Measurements from ENCODE around the gene CAMK2N1. TPM values are rescaled to one million over a fixed set of nuclear protein-coding genes. Genes with fewer than 3 reads are reported as not detected.

Gene CAMK2N1
- total RNA-seq, 4 donors from 2014 or later, result 3.2 to 12.2 (median 8.1) TPM

DNA sequence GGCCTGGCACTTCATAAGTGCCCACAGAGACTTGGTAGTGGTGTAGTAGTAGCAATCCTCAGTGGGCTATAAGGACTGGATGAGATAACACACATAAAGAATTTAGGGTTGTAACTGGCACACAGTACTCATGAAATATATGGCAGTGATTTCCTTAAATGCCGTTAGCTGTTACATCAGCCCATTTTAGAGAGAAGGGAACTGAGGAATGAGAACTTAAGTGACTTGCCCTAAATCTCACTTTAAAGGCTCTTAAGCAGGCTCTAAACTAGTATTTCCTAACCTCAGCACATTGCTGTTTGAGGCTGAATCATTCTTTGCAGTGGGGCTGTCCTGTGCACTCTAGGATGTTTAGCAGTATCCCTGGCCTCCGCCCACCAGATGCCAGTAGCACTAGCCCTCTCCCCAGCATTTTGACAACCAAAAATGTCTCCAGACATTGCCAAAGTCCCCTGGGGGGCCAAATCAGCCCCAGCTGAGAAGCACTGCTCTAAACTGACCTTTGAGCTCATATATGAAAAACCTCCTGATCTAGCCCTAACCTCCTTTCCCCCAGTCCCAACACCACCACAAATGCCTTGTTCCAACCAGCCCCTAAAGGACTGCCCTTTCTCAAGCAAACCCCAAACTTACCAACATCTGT is 11.6 kb downstream of the CAMK2N1 start:
- H3K36me3 ChIP-seq, result no peaks in the 10 kb centered on the region
- 86 to 89% methylated on average over 2 of the region's 2 CpGs for WGBS, 2 donors
- H3K27me3 ChIP-seq, result no peaks in the 10 kb centered on the region
- DNase-seq, result no peak
- no peak for TF ChIP-seq POLR2A (IDR thresholded peaks at IDR 0.05)
- TF ChIP-seq CTCF (IDR thresholded peaks at IDR 0.05), result no peak
- H3K9me3 ChIP-seq, result no peaks in the 10 kb centered on the region
- intact Hi-C loops (cut with DNase I), result no loop called here
- H3K4me3 ChIP-seq (replicated peaks in 1 of 3), result no peak overlapping the region
- no peak overlapping the region for H3K27ac ChIP-seq
- no peaks in the 10 kb centered on the region for H3K4me1 ChIP-seq

DNA sequence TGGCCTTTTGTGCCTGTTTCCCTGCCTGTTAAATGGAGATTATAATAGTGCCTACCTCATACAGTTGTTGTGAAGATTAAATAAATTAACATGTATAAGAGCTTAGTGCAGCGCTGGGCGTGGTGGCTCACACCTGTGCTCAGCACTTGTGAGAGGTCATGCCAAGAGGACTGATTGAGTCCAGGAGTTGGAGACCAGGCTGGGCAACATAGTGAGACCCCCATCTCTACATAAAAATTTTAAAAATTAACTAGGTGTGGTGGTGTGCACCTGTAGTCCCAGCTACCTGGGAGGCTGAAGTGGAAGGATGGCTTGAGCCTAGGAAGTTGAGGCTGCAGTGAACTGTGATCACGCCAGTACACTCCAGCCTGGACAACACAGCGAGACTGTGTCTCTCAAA is 12.1 kb downstream of the CAMK2N1 start:
- H3K36me3 ChIP-seq, result no peaks in the 10 kb centered on the region
- H3K4me3 ChIP-seq (replicated peaks in 1 of 3), result no peak overlapping the region
- H3K27me3 ChIP-seq, result no peaks in the 10 kb centered on the region
- 90 to 94% methylated on average over 4 of the region's 4 CpGs for WGBS, 2 donors
- no peaks in the 10 kb centered on the region for H3K9me3 ChIP-seq
- DNase-seq, result no peak
- TF ChIP-seq CTCF (IDR thresholded peaks at IDR 0.05) (no peak), POLR2A (IDR thresholded peaks at IDR 0.05) (no peak)
- H3K27ac ChIP-seq, result no peak overlapping the region
- H3K4me1 ChIP-seq, result no peaks in the 10 kb centered on the region
- intact Hi-C loops (cut with DNase I), result no loop called here

GRCh38 chr1:20472860-20473711 is 12.9 kb downstream of the CAMK2N1 start:
- WGBS, 2 donors, result 31 to 62% methylated on average over 12 to 28 of the region's 28 CpGs
- no peaks in the 10 kb centered on the region for H3K27me3 ChIP-seq
- TF ChIP-seq POLR2A (IDR thresholded peaks at IDR 0.05) (no peak), CTCF (IDR thresholded peaks at IDR 0.05) (no peak)
- no peaks in the 10 kb centered on the region for H3K4me1 ChIP-seq
- intact Hi-C loops (cut with DNase I), result no loop called here
- H3K36me3 ChIP-seq, result no peaks in the 10 kb centered on the region
- H3K27ac ChIP-seq, result no peak overlapping the region
- no peaks in the 10 kb centered on the region for H3K9me3 ChIP-seq
- DNase-seq, result peak; percentile 38 to 57
- H3K4me3 ChIP-seq (replicated peaks in 1 of 3), result no peak overlapping the region

- no peak for DNase-seq
- H3K4me1 ChIP-seq, result no peaks in the 10 kb centered on the region
- intact Hi-C loops (cut with DNase I), result no loop called here
Observed at GRCh38 chr1:20472121-20472520, 13.9 kb downstream of the CAMK2N1 start.

More at GRCh38 chr1:20472121-20472520, 13.9 kb downstream of the CAMK2N1 start:
- H3K9me3 ChIP-seq, result no peaks in the 10 kb centered on the region
- no peaks in the 10 kb centered on the region for H3K36me3 ChIP-seq
- no peaks in the 10 kb centered on the region for H3K27me3 ChIP-seq
- TF ChIP-seq POLR2A (IDR thresholded peaks at IDR 0.05), result no peak
- no peak for TF ChIP-seq CTCF (IDR thresholded peaks at IDR 0.05)
- WGBS, 2 donors, result 86 to 91% methylated on average over 4 of the region's 4 CpGs
- H3K27ac ChIP-seq, result no peak overlapping the region
- H3K4me3 ChIP-seq (replicated peaks in 1 of 3), result no peak overlapping the region
